ENCODE data around the gene KCNK5.

KCNK5 gene

DNA sequence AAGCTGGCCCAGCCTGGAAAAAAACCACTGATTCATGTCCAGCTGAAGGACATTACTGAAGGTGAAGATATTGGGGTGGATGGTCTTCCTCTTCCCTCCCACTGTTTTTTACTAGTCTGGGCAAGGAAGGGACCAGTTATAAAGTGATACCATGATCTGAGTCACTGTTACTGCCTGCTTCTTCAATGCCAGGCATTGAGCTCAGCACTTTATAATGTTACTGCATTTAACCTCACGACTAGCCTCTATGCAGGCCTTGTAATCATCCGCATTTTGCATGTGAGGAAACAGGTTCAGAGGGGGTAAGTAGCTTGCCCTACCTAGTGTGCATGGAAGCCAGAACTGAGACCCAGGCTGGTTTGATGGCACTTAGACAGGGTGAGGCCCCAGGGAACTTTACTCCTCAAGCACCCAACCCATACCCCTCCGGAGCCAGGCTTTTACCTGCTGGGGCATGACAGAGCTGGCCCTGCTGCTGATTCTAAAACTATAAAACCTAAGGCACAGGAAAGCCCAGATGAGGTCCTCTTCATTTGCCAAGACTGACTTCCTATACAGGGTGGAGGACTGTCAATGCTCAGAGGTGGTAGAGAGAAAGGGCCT lies 11.0 kb upstream of the KCNK5 start:
- DNase-seq = no peak

DNA sequence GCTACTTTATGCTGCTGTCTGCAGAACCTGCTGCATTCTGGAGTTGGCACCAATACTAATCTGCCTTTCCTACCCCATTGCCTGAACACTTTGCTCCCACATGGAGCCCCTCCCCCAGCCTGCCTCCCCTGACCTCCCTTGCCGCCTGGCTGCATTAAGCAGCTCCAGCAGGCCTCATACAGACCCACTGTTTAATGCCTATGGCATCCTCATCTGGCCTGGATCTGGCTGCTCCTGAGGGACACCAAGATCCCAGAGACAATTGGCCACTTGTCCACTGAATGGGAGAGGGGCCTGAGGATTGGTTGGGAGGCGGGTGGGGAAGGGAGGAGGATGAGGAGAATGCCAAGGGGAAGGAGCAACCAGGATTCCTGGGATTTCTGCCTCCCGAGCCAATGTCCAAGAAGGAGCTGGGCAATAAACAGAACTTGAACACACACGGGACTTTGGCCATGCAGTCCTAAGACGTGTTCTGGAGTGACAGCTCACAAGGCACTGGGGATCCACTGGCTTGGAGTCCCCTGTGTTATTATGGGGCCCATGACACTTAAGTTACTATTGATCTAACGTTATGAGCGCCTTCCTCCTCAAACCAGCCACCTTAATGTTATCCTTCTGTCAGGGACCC lies 10.4 kb upstream of the KCNK5 start:
- no peak for DNase-seq

DNA sequence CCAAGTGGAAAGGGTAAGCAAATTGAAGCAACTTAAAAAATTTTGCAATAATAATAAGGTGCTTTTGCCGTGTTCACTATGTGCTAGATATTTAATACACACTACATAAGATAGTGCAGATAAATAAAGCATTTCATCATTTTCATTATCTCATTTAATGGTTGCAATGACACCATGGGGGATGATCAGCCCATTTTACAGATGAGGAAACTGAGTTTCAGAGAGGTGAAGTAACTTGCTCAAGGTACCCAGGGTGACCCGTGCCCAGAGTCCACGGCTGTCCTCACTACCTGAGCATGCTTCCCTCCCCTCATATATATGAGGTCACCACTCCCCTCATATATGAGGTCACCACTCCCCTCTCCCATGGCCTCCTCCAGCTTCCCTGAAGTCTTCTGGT lies 7.5 kb upstream of the KCNK5 start:
- no peak for DNase-seq

DNA sequence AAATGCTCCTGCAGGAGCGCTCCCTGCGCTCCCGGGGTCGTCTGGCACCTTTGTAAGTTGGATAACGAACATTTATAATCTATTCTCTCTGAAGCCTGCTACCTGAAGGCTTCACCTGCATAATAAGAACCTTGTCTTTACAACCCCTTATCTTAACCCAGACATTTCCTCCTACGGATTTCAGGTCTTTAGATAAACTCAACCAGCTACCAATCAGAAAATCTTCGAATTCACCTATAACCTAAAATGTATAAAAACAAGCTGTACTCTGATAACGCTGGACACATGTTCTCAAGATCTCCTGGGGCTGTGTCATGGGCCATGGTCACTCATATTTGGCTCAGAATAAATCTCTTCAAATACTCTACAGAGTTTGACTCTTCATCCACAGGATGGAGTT lies 4.1 kb upstream of the KCNK5 start:
- no peak for DNase-seq

DNA sequence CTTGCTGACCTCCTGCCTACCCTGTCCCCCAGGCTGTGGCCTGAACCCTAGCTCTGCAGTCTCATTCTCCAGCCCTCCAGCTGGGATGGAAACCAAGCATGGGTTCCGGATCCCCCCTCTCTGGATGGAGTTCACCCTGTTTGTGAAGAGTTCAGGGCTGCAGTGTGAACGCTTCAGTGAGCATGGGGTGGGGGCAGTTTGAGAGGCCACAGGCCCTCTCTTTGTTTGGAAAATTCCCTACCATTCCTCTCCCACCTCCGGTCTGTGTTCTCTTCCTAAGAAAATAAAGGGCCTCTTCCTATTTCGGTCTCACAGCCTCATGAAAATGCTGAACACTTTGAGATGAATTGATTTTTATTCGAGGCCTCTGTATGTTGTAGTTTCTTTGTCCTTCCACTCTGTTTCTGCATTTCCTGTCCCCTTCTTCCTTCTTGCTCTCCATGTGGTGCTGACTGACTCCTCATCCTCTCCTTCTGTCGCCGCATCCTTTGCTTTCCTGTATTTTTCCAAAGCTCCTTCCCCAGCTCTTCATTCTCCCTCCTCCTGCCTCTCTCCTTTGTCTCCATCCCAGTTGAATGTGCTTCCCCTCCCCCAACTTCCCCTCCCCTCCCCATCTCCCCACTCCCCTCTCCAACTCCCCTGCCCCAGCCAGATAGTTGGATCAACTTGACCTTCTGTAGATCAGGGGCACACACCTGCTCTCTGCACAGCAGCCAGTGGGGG lies 2.4 kb upstream of the KCNK5 start:
- no peak for DNase-seq

DNA sequence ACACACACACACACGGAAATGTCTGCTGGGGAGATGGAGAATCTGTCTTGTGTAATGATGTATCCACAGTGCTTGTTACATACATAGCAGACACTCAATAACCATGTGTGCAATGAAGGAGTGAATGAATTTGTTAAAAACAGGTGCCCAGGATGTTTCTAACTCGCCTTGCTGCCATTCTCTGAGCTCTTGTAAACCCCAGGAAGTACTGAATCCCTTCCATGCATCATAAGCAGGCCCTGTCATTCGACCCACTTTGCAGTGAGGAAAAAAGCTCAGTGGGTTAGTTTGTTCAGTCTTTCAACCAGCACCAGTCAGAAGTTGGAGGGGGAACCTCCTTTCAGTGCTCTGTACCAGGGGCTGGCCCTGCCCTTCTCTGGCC lies 1.4 kb upstream of the KCNK5 start:
- DNase-seq = no peak

DNA sequence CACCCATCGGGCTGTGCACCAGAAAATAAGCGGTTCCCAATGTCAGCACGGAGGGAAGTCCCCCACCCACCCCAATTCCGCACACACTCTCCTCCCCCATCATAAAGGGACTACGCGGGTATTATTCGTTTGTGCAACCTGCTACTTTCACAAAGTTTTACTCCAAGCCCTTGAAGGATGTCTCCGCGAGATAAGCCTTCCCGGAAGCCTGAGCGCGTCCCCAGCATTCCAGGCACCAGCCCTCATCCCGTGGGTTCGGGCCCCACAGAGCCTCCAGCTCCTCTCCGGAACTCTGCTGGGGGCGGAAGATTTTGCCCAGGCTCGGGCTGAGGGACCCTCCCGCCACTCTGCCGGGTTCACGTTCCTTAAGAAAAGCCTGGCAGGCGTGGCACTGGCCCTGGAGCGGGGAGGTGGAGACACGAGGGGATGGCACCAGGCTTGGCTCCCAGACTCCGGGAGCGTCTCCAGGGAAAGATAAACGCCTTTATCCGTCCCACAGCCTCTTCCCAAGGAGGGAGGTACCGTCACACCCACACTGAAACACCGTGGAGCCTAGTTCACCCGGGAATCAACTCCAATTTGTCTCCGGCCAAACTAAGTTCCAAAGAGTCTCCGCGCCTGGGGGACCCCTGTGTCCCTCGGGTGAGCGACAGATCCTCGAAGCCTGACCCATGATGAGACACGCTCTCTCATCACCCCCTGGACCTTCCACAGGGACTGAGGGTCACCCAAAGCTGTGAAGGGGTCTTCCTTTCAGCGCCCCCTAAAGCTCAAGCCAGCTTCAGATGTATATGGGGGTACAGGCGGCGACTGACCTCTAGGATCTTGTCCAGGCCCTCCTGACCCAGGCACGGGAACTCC lies 934 bp downstream of the KCNK5 start:
- DNase-seq = peak; percentile 45

DNA sequence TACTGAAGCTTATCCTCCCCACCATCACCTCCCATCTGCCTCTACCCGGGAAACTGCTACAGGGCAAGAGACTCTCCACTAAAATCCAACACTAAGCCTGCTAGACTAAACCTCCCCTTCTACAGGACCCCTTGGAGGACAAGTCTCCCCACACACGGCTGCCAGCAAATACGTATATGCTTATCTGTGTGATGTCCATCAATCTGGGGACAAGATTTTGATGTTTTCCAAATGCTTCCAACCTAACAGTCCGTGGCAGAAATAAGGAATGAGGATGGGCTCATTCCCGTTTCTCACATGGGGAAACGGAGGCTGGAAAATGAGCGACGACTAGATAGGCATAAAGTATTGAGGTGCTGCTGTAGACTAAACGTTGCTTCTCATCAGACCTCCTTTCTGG lies 1.8 kb downstream of the KCNK5 start:
- DNase-seq = no peak

DNA sequence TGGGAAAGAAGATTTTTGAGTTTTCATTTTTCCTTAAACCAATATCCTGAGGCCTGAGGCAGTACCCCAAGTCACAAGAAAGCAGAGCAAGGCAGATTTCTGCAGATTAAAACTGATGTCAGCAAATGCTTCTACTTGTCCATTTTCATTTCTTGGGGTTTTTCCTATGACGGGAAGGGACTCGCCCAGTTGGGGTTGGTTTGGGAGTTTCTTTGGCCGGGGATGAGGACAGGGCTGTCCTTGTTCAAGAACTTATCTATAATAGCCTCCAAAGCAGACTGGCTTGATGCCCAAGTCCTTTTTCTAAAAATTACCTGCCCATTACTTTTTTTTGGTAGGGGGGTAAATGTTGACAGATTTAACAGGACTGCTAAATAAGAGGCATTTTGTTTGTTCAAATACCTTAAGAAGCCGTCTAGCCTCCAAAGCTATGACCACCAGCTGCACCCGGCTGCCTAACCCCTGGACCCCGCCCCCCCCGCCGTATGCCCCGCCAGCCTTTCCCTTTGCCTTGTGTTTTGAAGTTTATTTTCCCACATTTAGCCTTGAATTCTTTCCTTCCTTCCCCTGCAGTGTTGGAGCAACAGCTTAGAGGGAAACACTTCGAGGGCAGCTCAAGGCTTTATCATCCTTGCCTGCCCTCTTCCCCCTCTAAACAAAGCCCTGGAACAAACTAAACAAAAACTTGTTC lies 2.5 kb downstream of the KCNK5 start:
- DNase-seq = no peak

DNA sequence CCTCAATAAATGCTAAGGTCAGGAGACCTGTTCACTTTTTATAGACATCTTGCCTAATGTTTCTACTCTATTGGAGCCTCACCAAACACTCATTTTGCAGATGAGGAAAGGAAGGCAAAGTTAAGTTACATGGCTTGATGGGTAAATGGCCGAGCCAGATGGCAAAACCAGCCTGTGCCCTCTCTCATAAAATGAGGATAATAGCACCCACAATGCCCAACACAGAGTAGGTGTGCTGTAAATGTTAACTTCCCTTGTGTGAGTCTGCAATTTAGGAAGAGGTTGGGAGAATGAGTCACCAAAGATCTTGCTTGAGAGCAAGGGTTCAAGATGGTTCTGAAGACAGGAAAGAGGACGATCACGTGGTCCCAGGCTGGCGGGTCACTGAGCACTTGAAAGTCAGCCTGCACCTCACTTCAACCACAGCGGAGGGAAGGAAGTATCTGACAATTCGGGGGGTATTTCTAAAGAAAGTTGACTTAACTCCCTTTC lies 3.3 kb downstream of the KCNK5 start:
- peak; percentile 10 for DNase-seq

DNA sequence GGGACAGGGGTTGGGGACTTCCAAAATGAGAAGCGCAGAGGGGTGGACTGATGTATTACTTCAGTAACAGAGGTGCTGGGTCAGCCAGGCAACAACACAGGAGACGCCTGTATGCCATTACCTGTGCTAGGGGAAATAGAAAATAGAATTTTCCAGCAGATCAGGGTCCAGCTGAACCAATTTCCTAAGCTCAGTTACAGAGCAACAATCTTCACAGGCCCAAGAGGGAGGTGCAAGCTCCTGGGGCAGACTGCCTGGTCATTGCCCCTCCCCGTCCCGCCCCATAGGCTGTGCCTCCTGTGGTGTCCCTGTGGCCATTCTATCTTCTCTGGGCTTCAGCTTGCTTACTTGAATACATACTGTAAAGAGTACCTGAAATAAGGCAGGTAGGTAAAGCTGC lies 3.7 kb downstream of the KCNK5 start:
- DNase-seq = no peak

DNA sequence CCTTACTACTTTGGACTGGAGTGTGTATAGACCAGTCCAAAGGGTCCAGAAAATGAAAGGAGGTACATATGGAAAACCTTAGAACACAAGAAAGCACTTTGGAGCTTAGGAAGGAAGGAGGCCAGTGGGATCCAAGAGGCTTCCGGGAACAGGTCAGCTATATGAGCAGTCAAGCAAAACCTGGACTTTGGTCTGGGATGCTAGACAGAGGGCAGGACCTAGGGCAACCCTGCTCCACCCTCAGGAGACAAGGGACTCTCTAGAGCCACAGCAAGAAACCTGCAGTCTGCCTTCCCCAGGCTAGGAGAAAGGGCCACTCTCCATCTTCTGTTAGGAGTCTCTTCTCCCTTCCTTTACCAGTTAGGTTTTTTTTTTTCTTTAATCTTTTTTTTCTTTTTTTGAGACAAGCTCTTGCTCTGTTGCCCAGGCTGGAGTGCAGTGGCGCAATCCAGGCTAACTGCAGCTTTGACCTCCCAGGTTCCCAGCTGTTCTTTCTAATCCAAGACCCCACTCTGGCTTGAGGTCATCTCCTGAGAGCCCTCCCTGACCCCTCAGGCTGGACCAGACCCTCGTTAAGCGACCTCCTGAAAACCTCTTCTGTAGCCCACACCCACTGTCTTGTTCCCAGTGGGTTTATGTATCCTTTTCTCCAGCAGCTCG lies 4.6 kb downstream of the KCNK5 start:
- DNase-seq = no peak

DNA sequence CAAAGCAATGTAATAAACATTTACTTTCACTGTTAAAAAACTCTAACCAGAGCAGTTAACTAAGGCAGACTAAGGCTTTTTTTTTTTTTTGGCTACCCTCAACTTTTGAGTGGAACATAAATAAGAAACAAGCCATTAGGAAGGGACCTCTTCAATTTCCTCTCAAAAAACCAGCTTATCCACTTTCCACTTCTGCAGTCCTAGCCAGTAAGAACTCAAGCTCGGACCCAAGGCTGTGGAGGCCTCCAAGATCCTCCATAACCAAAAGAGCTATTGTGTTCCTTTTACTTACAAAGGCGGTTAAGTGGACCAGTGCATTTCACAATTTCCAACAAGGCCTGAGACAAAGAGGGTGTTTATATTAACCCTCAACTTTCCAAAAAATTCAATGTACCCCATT lies 5.3 kb downstream of the KCNK5 start:
- no peak for DNase-seq

DNA sequence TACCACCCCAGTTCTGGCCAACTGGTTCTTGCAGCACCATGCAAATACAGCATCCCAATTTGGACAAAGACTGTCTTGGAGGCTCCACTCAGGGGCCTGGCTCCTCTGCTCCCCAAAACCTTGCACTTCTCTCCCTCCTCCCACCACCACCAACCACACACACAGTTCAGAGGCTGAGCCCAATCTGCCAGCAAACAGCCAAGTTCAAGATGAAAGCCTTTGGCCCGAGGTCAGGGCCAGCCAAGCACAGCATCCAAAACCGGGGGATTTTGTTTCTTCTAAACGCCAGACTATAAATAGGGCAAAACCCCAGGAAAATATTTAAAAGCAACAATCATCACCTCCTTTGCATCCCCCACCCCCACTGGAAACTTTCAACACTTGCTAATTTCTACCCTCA lies 5.7 kb downstream of the KCNK5 start:
- no peak for DNase-seq

DNA sequence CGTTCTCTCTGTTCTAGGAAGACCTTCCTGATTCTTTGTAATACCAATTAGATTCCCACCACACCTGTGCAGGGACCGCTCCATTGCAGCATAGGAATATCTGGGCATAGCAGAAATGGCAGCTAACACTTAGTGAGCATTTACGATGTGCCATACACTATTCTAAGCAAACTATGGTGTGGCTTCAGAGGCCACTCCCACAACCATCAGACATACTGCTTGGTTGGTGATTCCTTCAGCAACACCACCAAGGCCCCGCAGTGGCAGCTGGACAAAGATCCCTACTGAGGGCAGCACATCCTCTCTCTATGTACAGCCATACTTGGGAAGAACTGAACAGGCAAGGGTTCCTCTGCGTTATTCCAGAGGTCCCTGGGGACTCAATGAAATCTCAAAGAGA lies 6.2 kb downstream of the KCNK5 start:
- DNase-seq = no peak

DNA sequence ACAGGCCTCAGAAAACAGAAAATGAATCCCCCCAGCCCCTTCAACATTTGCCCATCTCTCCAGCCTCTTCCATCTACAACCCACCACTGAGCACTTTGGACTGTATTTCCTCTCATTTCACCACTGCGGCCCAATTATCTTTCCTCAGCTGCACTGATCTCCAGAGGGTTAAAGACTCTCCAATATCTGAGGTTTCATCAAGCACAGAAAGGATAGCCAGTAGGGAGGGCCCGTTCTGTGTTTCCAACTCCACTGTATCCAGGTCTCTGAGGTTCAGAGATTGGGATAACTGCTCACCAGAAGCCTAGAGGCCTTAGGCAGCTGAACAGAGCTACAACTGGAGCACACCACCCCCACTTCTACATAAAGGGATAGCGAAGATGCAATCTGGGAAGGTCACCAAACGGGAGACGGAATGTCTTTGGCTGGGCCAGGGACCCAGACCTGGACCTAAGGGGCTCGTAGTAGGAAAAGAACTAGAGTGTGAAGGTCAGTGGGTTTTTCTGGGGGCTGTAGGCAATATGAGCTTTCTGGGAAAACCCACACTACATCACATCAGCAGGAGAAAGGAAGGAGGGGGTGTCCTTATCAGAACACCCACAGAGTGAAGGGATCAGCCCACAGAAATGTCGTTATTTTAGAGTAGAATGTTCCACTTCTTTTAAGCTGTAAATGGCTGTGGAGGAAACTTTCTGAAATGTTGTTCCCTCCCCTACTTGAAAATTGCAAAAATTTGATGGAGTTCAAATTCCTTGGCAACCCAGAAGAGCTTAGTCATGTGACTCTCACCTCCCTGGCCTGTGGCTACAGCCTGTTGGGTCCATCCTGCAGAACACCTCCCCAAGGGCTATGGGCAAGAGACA lies 7.3 kb downstream of the KCNK5 start:
- no peak for DNase-seq

DNA sequence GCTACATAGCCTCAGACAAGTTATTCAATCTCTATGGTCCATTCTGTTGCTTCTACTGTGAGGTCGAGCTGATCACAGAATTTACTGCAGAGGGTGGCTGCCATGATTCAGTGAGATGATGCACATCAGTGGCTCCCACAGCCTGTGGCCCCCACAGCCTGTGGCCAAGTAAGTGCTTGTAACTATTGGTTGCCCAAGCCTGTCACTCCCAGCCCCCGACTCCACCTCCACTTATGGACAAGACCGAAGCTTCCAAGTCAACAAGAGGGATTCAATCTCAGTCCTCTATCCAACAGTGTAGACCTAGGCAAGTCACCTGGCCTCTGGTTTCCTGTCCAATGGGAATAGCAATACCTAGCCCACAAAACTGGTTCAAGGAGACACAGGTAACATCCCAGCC lies 8.2 kb downstream of the KCNK5 start:
- no peak for DNase-seq

DNA sequence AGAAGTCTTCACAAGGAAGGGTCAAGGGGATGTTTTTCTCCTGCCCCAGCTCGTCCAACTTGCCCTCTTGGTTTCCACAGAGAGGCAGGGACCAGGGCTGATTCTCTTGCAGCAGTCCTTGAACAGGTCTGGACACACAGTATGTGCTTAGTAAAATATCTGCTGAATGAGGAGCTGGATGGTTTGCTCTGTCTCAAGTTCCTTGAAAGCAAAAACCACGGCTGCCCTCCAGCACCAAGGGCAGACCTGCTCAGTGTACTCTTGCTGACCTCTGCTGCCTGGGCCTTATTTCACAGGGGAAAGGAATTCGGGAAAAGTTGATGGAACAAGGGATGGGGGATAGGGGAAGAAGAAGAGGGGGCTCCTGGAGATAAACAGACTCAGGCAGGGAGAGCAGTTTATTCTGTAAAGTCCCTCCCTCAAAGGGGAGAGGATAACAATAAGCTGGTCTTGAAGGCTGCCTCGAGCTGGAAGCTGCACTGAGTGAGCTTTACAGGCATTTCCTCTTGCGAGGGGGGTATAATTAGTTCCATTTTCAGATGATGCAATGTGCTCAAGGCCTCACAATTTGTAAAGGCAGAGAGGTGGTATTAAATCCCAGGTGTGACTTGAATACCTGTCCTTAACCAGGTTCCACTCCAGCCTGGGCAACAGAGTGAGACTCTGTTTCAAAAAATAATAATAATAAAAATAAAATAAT lies 10.3 kb downstream of the KCNK5 start:
- no peak for DNase-seq

DNA sequence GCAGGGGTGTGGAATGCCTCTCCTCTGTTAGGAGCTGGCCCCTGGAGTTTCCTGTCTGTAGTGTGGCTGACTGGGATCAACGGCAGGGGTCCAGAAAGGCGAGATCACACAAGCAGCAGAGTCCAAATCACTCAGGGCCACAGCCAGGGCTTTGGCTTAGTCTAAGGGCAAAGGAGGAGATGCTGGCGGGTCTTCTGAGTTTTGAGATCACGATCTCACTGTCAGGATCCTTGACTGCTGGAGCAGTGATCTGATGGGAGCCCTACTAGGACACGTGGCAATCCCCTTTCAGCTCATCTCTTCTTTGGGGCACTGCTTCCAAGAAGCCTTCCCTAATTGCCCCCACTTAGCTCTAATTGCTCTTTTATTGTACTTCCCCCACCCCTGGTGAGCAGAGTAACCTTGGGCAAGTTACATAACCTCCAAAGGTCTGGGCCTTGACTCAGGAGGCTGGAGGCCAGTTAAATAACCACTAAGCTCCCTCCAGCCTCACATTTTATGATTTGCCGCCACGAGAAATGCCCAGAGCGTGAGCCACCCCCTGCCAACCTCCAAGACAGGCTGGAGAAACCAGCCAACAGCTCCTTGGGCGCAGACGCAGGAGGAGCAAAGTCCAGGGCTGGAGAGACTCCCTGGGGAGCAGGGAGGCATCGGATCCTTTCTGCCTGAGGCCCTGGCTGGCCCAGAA lies 12.0 kb downstream of the KCNK5 start:
- DNase-seq = no peak

DNA sequence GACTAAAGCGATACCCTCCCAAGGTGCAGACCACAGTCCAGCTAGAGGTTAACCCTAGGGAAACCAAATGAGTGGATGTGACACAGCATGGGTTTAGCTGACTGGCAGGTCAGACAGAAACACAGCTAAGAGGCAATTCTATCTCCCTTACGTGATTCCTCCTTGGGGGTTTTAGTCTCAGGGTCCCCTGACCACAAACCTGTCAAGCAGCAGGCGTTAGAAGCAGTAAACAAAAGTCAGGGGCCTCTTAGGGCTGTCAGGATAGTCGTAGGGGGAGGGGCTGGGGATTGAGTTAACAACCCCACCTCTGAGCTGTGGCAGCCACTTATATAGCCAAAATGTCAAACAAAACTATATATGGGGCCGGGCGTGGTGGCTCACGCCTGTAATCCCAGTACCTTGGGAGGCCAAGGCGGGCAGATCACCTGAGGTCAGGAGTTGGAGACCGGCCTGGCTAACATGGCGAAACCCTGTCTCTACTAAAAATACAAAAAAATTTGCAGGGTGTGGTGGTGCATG lies 13.6 kb downstream of the KCNK5 start:
- no peak for DNase-seq
